CD4-positive, alpha-beta memory T cell (primary cell): ENCODE results near the gene OR2L3. TPM values are rescaled to one million over a fixed set of nuclear protein-coding genes. Genes with fewer than 3 reads are reported as not detected.

Experiments used
- CTCF ChIA-PET: fragments of 350-600 bp; sonication (Branson Sonifier 250); formaldehyde crosslinking; loops from one replicate; lab custom pipeline; 2021; ENCODE audit warnings: inconsistent platforms; ENCODE audit not compliant: partially characterized antibody; lab: Charles Lee
- POLR2A ChIA-PET: fragments of 350-600 bp; sonication (Branson Sonifier 250); formaldehyde crosslinking; loops from one replicate; lab custom pipeline; 2021; ENCODE audit not compliant: partially characterized antibody; lab: Charles Lee
- DNase-seq, 5 donors: peaks; one replicate each; pipeline versions ENCODE4 v3.0.0 to v3.0.0-alpha.2; 2020 to 2022; ENCODE audit warnings: mixed read lengths in 1 of 5
- H3K27ac ChIP-seq: one replicate; pipeline ENCODE4 v1.7.0; 2013; ENCODE audit warnings: low read depth, low read length
- H3K27me3 ChIP-seq: 2 replicates; pipeline ENCODE4 v1.7.0; 2013; ENCODE audit warnings: mild to moderate bottlenecking, low read length, moderate library complexity; ENCODE audit not compliant: insufficient read depth
- H3K36me3 ChIP-seq: 2 replicates; pipeline ENCODE4 v1.7.0; 2013; ENCODE audit warnings: mild to moderate bottlenecking, low read length, moderate library complexity; ENCODE audit not compliant: insufficient read depth
- H3K4me1 ChIP-seq: 2 replicates; pipeline ENCODE4 v1.7.0; 2013; ENCODE audit warnings: mild to moderate bottlenecking, low read length, moderate library complexity; ENCODE audit not compliant: insufficient read depth
- H3K4me3 ChIP-seq, 2 donors: one replicate each; pipeline ENCODE4 v1.7.0; 2013; ENCODE audit warnings: low read length in 2 of 2, mild to moderate bottlenecking in 1 of 2
- H3K9me3 ChIP-seq, 2 donors: one replicate each; pipeline ENCODE4 v1.7.0; 2013; ENCODE audit warnings: low read length in 2 of 2, control low read depth in 1 of 2; ENCODE audit not compliant: control insufficient read depth in 1 of 2
- H3K27ac Mint-ChIP-seq, 7 donors: one replicate each; pipeline ENCODE4 v1.8.0; 2020 to 2021; ENCODE audit warnings: mixed read lengths in 7 of 7, mild to moderate bottlenecking in 6 of 7, inconsistent platforms in 3 of 7, moderate library complexity in 3 of 7
- H3K27me3 Mint-ChIP-seq, 2 donors: one replicate each; pipeline ENCODE4 v1.8.0; 2020 to 2021; ENCODE audit warnings: mixed read lengths in 2 of 2
- H3K36me3 Mint-ChIP-seq, 2 donors: one replicate each; pipeline ENCODE4 v1.8.0; 2020 to 2021; ENCODE audit warnings: mixed read lengths in 2 of 2, inconsistent platforms in 1 of 2, mild to moderate bottlenecking in 1 of 2
- H3K4me1 Mint-ChIP-seq, 4 donors: one replicate each; pipeline ENCODE4 v1.8.0; 2020 to 2021; ENCODE audit warnings: mixed read lengths in 4 of 4, mild to moderate bottlenecking in 1 of 4
- H3K4me3 Mint-ChIP-seq, 8 donors: one replicate each; pipeline ENCODE4 v1.8.0; 2020 to 2021; ENCODE audit warnings: mixed read lengths in 8 of 8, mild to moderate bottlenecking in 7 of 8, moderate library complexity in 6 of 8, inconsistent platforms in 3 of 8
- H3K9me3 Mint-ChIP-seq, 8 donors: one replicate each; pipeline ENCODE4 v1.8.0; 2020 to 2021; ENCODE audit warnings: mixed read lengths in 8 of 8, mild to moderate bottlenecking in 5 of 8, inconsistent platforms in 3 of 8, moderate library complexity in 1 of 8
- intact Hi-C: fragments of 100-400 bp; cut with micrococcal nuclease; formaldehyde crosslinking; loops from one replicate; pipeline ENCODE4 v1.15.1; 2023
- polyA plus RNA-seq, 2 donors: library from polyadenylated mRNA; unstranded; fragments of 300-500 nt; fragmentation: Illumina TruSeq; gene quantifications; one replicate each; pipeline ENCODE4 v1.2.3, GENCODE V29; 2021
- total RNA-seq, 2 experiments: library from RNA; stranded (reverse); gene quantifications; one replicate each; pipeline ENCODE4 v1.2.3, GENCODE V29; 2021

Gene OR2L3
- total and polyA plus RNA-seq, 4 experiments from 2014 or later, result 0.11 to 0.17 TPM; not detected in 2

DNA sequence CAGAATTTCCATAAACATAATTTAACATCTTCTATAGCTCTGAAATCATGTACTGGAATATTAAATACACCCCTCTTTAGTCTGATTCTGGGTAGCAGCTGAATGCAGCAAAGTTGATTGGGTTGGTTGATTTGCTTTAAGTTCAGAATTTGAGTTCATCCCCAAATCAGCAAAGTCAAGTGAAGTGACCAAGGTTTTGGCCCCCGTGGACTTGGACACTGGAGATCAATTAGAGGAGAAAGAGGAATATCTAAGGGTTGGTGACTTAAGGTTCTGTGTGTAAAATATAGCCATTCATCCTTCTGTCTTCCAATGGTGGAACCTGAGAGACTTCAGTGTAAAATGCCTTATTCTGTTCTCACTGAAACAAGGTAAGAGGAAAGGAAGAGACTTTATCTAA, 48.2 kb downstream of the OR2L3 start, which contains the start of gene OR2L13:
OR2L13 (plus strand) TSS at position 301 of the 400 bp plus-strand sequence. CDS start 4,192 bp downstream, outside the sequence.
- CTCF ChIA-PET, result no interaction called here
- no peak within 1 kb of the TSS for H3K27ac Mint-ChIP-seq

DNA sequence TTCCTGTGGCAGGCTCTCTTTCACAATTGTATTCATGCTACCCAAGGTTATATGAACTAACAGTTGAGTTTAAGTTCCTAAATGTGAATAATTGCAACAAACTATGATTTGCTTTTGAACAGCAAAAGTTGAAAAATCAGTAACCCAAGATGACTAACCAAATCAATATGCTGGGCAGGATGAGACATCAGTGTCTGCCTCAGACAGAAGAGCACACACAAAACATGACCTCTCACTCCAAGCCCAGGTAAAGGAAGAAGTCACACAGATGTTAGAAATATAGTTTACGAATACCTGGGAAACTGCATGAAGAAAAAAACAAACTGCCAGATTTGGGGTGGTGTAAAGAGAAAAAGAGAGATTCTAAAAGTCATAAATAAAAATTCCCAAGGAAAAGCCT, 51.9 kb downstream of the OR2L3 start:
- ChIA-PET POLR2A (no interaction called here), CTCF (no interaction called here)
- H3K27ac Mint-ChIP-seq, result no peak overlapping the region
- intact Hi-C loops, result no loop called here
- H3K4me3 Mint-ChIP-seq, result no peak overlapping the region
- DNase-seq, result no peak
- H3K27me3 Mint-ChIP-seq, result no peaks in the 10 kb centered on the region
- no peaks in the 10 kb centered on the region for H3K27me3 ChIP-seq
- H3K4me1 Mint-ChIP-seq, result no peaks in the 10 kb centered on the region
- H3K4me3 ChIP-seq, result no peak overlapping the region
- no peaks in the 10 kb centered on the region for H3K9me3 ChIP-seq
- H3K9me3 Mint-ChIP-seq, result peaks cover 0 to 14% (median 0%) of the 10 kb centered on the region in 8 donors
- H3K27ac ChIP-seq, result no peak overlapping the region
- H3K36me3 ChIP-seq, result no peaks in the 10 kb centered on the region
- H3K4me1 ChIP-seq, result no peaks in the 10 kb centered on the region
- no peaks in the 10 kb centered on the region for H3K36me3 Mint-ChIP-seq

More for the DNA sequence above, 48.2 kb downstream of the OR2L3 start, which contains the start of gene OR2L13:
- intact Hi-C loops, result no loop called here
- Mint-ChIP-seq H3K4me3 (no peak within 1 kb of the TSS), H3K9me3 (peaks cover 3 to 21% (median 7%) of the 10 kb centered on the region in 8 donors), H3K36me3 (no peaks in the 10 kb centered on the region), H3K27me3 (no peaks in the 10 kb centered on the region), H3K4me1 (no peaks in the 10 kb centered on the region)
- no peaks in the 10 kb centered on the region for H3K36me3 ChIP-seq
- no peak within 1 kb of the TSS for H3K27ac ChIP-seq
- POLR2A ChIA-PET, result no interaction called here
- H3K4me1 ChIP-seq, result no peaks in the 10 kb centered on the region
- H3K4me3 ChIP-seq, result no peak within 1 kb of the TSS
- no peak for DNase-seq
- H3K9me3 ChIP-seq, result no peaks in the 10 kb centered on the region
- H3K27me3 ChIP-seq, result no peaks in the 10 kb centered on the region

DNA sequence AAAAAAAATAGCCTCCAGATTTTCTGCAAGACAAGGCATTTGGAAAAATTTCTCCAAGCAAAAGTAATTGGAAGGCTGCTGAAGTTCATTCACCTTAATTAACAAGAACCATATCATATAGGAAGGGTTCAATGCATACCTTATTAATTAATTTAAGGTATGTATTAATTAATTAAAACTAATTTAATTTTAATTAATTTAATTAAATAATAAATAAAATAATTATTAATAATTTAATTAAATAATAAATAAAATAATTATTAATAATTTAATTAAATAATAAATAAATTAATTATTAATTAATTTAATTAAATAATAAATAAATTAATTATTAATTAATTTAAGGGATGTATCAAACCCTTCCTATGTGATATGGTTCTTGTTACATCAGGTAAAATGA, 56.2 kb downstream of the OR2L3 start:
- H3K27ac ChIP-seq, result no peak overlapping the region
- H3K4me3 ChIP-seq, result no peak overlapping the region
- Mint-ChIP-seq H3K27me3 (no peaks in the 10 kb centered on the region), H3K9me3 (peaks cover 0 to 18% (median 6%) of the 10 kb centered on the region in 8 donors), H3K36me3 (no peaks in the 10 kb centered on the region), H3K27ac (no peak overlapping the region), H3K4me3 (no peak overlapping the region), H3K4me1 (no peaks in the 10 kb centered on the region)
- no peaks in the 10 kb centered on the region for H3K27me3 ChIP-seq
- ChIA-PET POLR2A (no interaction called here), CTCF (no interaction called here)
- no peaks in the 10 kb centered on the region for H3K9me3 ChIP-seq
- no peak for DNase-seq
- H3K4me1 ChIP-seq, result no peaks in the 10 kb centered on the region
- intact Hi-C loops, result no loop called here
- no peaks in the 10 kb centered on the region for H3K36me3 ChIP-seq

DNA sequence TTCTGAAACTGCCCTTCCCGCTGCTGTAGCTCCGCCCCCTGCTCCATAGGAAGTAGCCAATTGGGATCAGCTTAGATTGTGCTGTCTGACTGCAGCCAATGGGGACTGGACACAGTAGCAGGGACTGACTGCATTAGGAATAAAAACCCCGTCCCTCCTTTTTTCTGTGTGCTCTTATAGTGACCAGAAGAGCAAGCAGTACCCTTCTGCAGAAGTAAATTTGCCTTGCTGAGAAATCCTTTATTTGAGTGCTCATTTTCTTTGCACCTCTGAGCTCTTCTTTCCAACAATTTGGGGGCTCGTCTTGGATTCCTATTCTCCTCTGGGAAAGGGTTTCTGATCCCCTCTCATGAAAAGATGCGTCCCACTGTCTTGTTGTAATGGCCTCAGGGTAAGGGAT, 64.5 kb downstream of the OR2L3 start:
- H3K36me3 ChIP-seq, result no peaks in the 10 kb centered on the region
- H3K27ac Mint-ChIP-seq, result no peak overlapping the region

More for the DNA sequence above, 64.5 kb downstream of the OR2L3 start:
- intact Hi-C loops, result no loop called here
- Mint-ChIP-seq H3K4me1 (no peaks in the 10 kb centered on the region), H3K9me3 (peaks cover 6 to 59% (median 33%) of the 10 kb centered on the region in 8 donors), H3K27me3 (no peaks in the 10 kb centered on the region), H3K36me3 (peaks cover 0 to 6% of the 10 kb centered on the region in 2 donors), H3K4me3 (no peak overlapping the region)
- CTCF ChIA-PET, result no interaction called here
- POLR2A ChIA-PET, result no interaction called here
- H3K4me1 ChIP-seq, result no peaks in the 10 kb centered on the region
- H3K27ac ChIP-seq, result no peak overlapping the region
- no peaks in the 10 kb centered on the region for H3K27me3 ChIP-seq
- H3K9me3 ChIP-seq, result peaks cover 0 to 10% of the 10 kb centered on the region in 2 donors
- DNase-seq, result no peak
- no peak overlapping the region for H3K4me3 ChIP-seq

Other genes starting within 250 kb of the OR2L3 start
- gene OR14A16, start 222.7 kb upstream of the OR2L3 start, total RNA-seq, result not detected
- gene OR14A16, start 222.7 kb upstream of the OR2L3 start, polyA plus RNA-seq, result not detected
- gene OR11L1, start 204.9 kb upstream of the OR2L3 start, total RNA-seq, result not detected
- gene OR11L1, start 204.9 kb upstream of the OR2L3 start, polyA plus RNA-seq, result not detected
- gene TRIM58, start 189.6 kb upstream of the OR2L3 start, total RNA-seq, result under 1 TPM in 1 of 2 experiments, not detected in 1; 0.23 TPM
- gene TRIM58, start 189.6 kb upstream of the OR2L3 start, polyA plus RNA-seq, result under 1 TPM; 0.24 to 0.52 TPM
- not detected for gene OR2W3, start 151.2 kb upstream of the OR2L3 start, total RNA-seq
- not detected for gene OR2W3, start 151.2 kb upstream of the OR2L3 start, polyA plus RNA-seq
- not detected for gene OR2T8, start 126.6 kb upstream of the OR2L3 start, total RNA-seq
- not detected for gene OR2T8, start 126.6 kb upstream of the OR2L3 start, polyA plus RNA-seq
- gene OR2AJ1, start 121.9 kb upstream of the OR2L3 start, total RNA-seq, result not detected
- not detected for gene OR2AJ1, start 121.9 kb upstream of the OR2L3 start, polyA plus RNA-seq
- gene OR2L8, start 98.0 kb upstream of the OR2L3 start, total RNA-seq, result under 1 TPM; 0.69 to 0.73 TPM
- not detected for gene OR2L8, start 98.0 kb upstream of the OR2L3 start, polyA plus RNA-seq
- gene OR2AK2, start 81.6 kb upstream of the OR2L3 start, total RNA-seq, result under 1 TPM in 1 of 2 experiments, not detected in 1; 0.35 TPM
- not detected for gene OR2AK2, start 81.6 kb upstream of the OR2L3 start, polyA plus RNA-seq
- gene OR2L5, start 33.2 kb upstream of the OR2L3 start, total RNA-seq, result under 1 TPM; 0.23 to 0.25 TPM
- not detected for gene OR2L5, start 33.2 kb upstream of the OR2L3 start, polyA plus RNA-seq
- under 1 TPM; 0.17 TPM for gene OR2L2, start 16.8 kb upstream of the OR2L3 start, total RNA-seq
- gene OR2L2, start 16.8 kb upstream of the OR2L3 start, polyA plus RNA-seq, result not detected
- under 1 TPM in 1 of 2 experiments, not detected in 1; 0.17 TPM for gene OR2L13, start 48.3 kb downstream of the OR2L3 start, total RNA-seq
- not detected for gene OR2L13, start 48.3 kb downstream of the OR2L3 start, polyA plus RNA-seq
- not detected for gene OR2M5, start 98.3 kb downstream of the OR2L3 start, total RNA-seq
- gene OR2M5, start 98.3 kb downstream of the OR2L3 start, polyA plus RNA-seq, result not detected
- gene OR2M2, start 128.0 kb downstream of the OR2L3 start, total RNA-seq, result not detected
- gene OR2M2, start 128.0 kb downstream of the OR2L3 start, polyA plus RNA-seq, result not detected
- not detected for gene OR2M3, start 150.4 kb downstream of the OR2L3 start, total RNA-seq
- gene OR2M3, start 150.4 kb downstream of the OR2L3 start, polyA plus RNA-seq, result not detected
- gene OR2M4, start 184.6 kb downstream of the OR2L3 start, total RNA-seq, result not detected
- gene OR2M4, start 184.6 kb downstream of the OR2L3 start, polyA plus RNA-seq, result not detected
- not detected for gene OR2T33, start 231.1 kb downstream of the OR2L3 start, total RNA-seq
- gene OR2T33, start 231.1 kb downstream of the OR2L3 start, polyA plus RNA-seq, result not detected